Activated CD4-positive, alpha-beta T cell treated with anti-CD3 and anti-CD28 coated beads for 36 hours (primary cell): Measurements from ENCODE around the gene ZXDA. TPM values are rescaled to one million over a fixed set of nuclear protein-coding genes. Genes with fewer than 3 reads are reported as not detected.
"Not testable (repeated sequence)": the region's sequence is repeated elsewhere in the genome, so short reads cannot be mapped to it uniquely, and the experiment has no call there.

Experiments
- ATAC-seq: fragments of 200-7000 bp; cut with Tn5 transposase; one replicate; pipeline ENCODE4 v1.10.0; 2021; ENCODE audit warnings: mild to moderate bottlenecking, moderate library complexity
- CTCF ChIA-PET: fragments of 350-600 bp; sonication (Branson Sonifier 250); formaldehyde crosslinking; loops from one replicate; lab custom pipeline; 2021; ENCODE audit warnings: antibody characterized with exemption; lab: Charles Lee
- POLR2A ChIA-PET: fragments of 350-600 bp; sonication (Branson Sonifier 250); formaldehyde crosslinking; loops from one replicate; lab custom pipeline; 2021; ENCODE audit warnings: antibody characterized with exemption, inconsistent platforms; lab: Charles Lee
- DNase-seq: peaks from one replicate; pipeline ENCODE4 v3.0.0-alpha.2; 2020
- H3K27ac Mint-ChIP-seq: one replicate; pipeline ENCODE4 v1.8.0; 2021; ENCODE audit warnings: mixed read lengths
- H3K27me3 Mint-ChIP-seq: one replicate; pipeline ENCODE4 v1.8.0; 2021; ENCODE audit warnings: mixed read lengths
- H3K36me3 Mint-ChIP-seq: one replicate; pipeline ENCODE4 v1.8.0; 2021; ENCODE audit warnings: low read depth, mixed read lengths
- H3K4me1 Mint-ChIP-seq: one replicate; pipeline ENCODE4 v1.8.0; 2021; ENCODE audit warnings: mixed read lengths
- H3K4me3 Mint-ChIP-seq: one replicate; pipeline ENCODE4 v1.8.0; 2021; ENCODE audit warnings: mild to moderate bottlenecking, moderate library complexity, mixed read lengths
- H3K9me3 Mint-ChIP-seq: one replicate; pipeline ENCODE4 v1.8.0; 2021; ENCODE audit warnings: low read depth, mixed read lengths
- intact Hi-C, 2 experiments: fragments of 100-400 bp; cut with DNase I in 1 of 2; cut with micrococcal nuclease in 1 of 2; formaldehyde crosslinking; loops; one replicate each; pipeline versions ENCODE4 v1.14.2 to v1.15.1; 2022 to 2024; cut with DNase I, micrococcal nuclease
- total RNA-seq, 2 experiments: library from RNA; stranded (reverse); gene quantifications; one replicate each; pipeline ENCODE4 v1.2.3, GENCODE V29; 2021

The ZXDA gene
- 1 to 10 TPM; 2.5 to 3.0 TPM for total RNA-seq

- H3K9me3 Mint-ChIP-seq, POLR2A ChIA-PET, H3K27me3 Mint-ChIP-seq, CTCF ChIA-PET: not testable (repeated sequence)
- DNase-seq, result peak; percentile 16
- Mint-ChIP-seq H3K36me3 (peaks cover 24% of the 10 kb centered on the region), H3K4me1 (peaks cover 20% of the 10 kb centered on the region), H3K27ac (peak within 1 kb of the TSS; percentile 97), H3K4me3 (peak within 1 kb of the TSS; percentile 77)
- intact Hi-C loops, result loop anchor here in 1 of 2 experiments (1.0 to 5.0 kb wide), 3 partner anchors 318 to 1098 kb away; partner anchors contain the start of genes FAAH2 and ZXDB
- ATAC-seq, result peak; percentile 62
Observed at GRCh38 chrX:57910287-57910912, at the start of gene ZXDA. ZXDA (minus strand) TSS chrX:57910458; CDS start chrX:57910420, 38 bp downstream.

- Mint-ChIP-seq H3K36me3 (no peaks in the 10 kb centered on the region), H3K9me3 (no peaks in the 10 kb centered on the region), H3K4me1 (no peaks in the 10 kb centered on the region), H3K27me3 (no peaks in the 10 kb centered on the region), H3K27ac (no peak overlapping the region), H3K4me3 (no peak overlapping the region)
- DNase-seq, result no peak
- intact Hi-C loops, result loop anchor here in 1 of 2 experiments (10.0 kb wide), 1 partner anchor 57 kb away; no protein-coding TSS in a partner anchor
- no peak for ATAC-seq
- POLR2A ChIA-PET, result no interaction called here
- CTCF ChIA-PET, result no interaction called here
Observed at GRCh38 chrX:57952320-57952678, 42.0 kb upstream of the ZXDA start.

- ATAC-seq (no peak), DNase-seq (no peak)
- Mint-ChIP-seq H3K9me3 (no peaks in the 10 kb centered on the region), H3K4me3 (no peak overlapping the region), H3K27me3 (no peaks in the 10 kb centered on the region), H3K4me1 (no peaks in the 10 kb centered on the region), H3K27ac (no peak overlapping the region), H3K36me3 (no peaks in the 10 kb centered on the region)
- intact Hi-C loops, result loop anchor here in 1 of 2 experiments (10.0 kb wide), 1 partner anchor 57 kb away; no protein-coding TSS in a partner anchor
- ChIA-PET CTCF (no interaction called here), POLR2A (no interaction called here)
Observed at GRCh38 chrX:57951666-57952319, 41.5 kb upstream of the ZXDA start.

- no peaks in the 10 kb centered on the region for H3K27me3 Mint-ChIP-seq
- ATAC-seq, result no peak
- ChIA-PET CTCF (no interaction called here), POLR2A (no interaction called here)
- intact Hi-C loops, result loop anchor here in 1 of 2 experiments (10.0 kb wide), 1 partner anchor 359 kb away; no protein-coding TSS in a partner anchor
- no peak for DNase-seq
- no peak overlapping the region for H3K4me3 Mint-ChIP-seq
- H3K27ac Mint-ChIP-seq, result no peak overlapping the region
- H3K4me1 Mint-ChIP-seq, result peaks cover 4% of the 10 kb centered on the region
- H3K9me3 Mint-ChIP-seq, result no peaks in the 10 kb centered on the region
- no peaks in the 10 kb centered on the region for H3K36me3 Mint-ChIP-seq
Observed at GRCh38 chrX:57933321-57933720, 23.1 kb upstream of the ZXDA start.

- intact Hi-C loops, result loop anchor here in 1 of 2 experiments (10.0 kb wide), 1 partner anchor 357 kb away; no protein-coding TSS in a partner anchor
- ATAC-seq, result no peak
- no peak for DNase-seq
- H3K27me3 Mint-ChIP-seq, result no peaks in the 10 kb centered on the region
- H3K36me3 Mint-ChIP-seq, result no peaks in the 10 kb centered on the region
- ChIA-PET CTCF (interaction anchor here (1.1 to 1.7 kb wide), 2 partner anchors 95 to 110 kb away, joined by 3 to 4 read pairs; no protein-coding TSS in a partner anchor), POLR2A (no interaction called here)
- H3K9me3 Mint-ChIP-seq, result no peaks in the 10 kb centered on the region
- no peak overlapping the region for H3K4me3 Mint-ChIP-seq
- H3K4me1 Mint-ChIP-seq, result peaks cover 4% of the 10 kb centered on the region
- no peak overlapping the region for H3K27ac Mint-ChIP-seq
Observed at GRCh38 chrX:57932266-57932665, 22.0 kb upstream of the ZXDA start.

GRCh38 chrX:57930051-57930450, 19.8 kb upstream of the ZXDA start:
- Mint-ChIP-seq H3K36me3 (no peaks in the 10 kb centered on the region), H3K4me3 (no peak overlapping the region), H3K4me1 (peaks cover 4% of the 10 kb centered on the region), H3K27me3 (no peaks in the 10 kb centered on the region), H3K9me3 (no peaks in the 10 kb centered on the region), H3K27ac (no peak overlapping the region)
- ChIA-PET POLR2A (no interaction called here), CTCF (no interaction called here)
- intact Hi-C loops, result loop anchor here in 1 of 2 experiments (2.0 to 10.0 kb wide), 2 partner anchors 107 to 355 kb away; no protein-coding TSS in a partner anchor
- DNase-seq (no peak), ATAC-seq (peak; percentile 69)

GRCh38 chrX:57929373-57929772, 19.1 kb upstream of the ZXDA start:
- no peaks in the 10 kb centered on the region for H3K36me3 Mint-ChIP-seq
- no peaks in the 10 kb centered on the region for H3K27me3 Mint-ChIP-seq
- intact Hi-C loops, result no loop called here
- ChIA-PET POLR2A (no interaction called here), CTCF (no interaction called here)
- H3K27ac Mint-ChIP-seq, result no peak overlapping the region
- DNase-seq (no peak), ATAC-seq (no peak)
- peaks cover 4% of the 10 kb centered on the region for H3K4me1 Mint-ChIP-seq
- H3K9me3 Mint-ChIP-seq, result no peaks in the 10 kb centered on the region
- H3K4me3 Mint-ChIP-seq, result no peak overlapping the region

GRCh38 chrX:57925806-57926205, 15.5 kb upstream of the ZXDA start:
- no peak overlapping the region for H3K4me3 Mint-ChIP-seq
- H3K27me3 Mint-ChIP-seq, result no peaks in the 10 kb centered on the region
- intact Hi-C loops, result no loop called here
- no peak overlapping the region for H3K27ac Mint-ChIP-seq
- POLR2A ChIA-PET, result no interaction called here
- H3K9me3 Mint-ChIP-seq, result no peaks in the 10 kb centered on the region
- CTCF ChIA-PET, result no interaction called here
- peaks cover 4% of the 10 kb centered on the region for H3K4me1 Mint-ChIP-seq
- H3K36me3 Mint-ChIP-seq, result no peaks in the 10 kb centered on the region
- ATAC-seq (peak; percentile 55), DNase-seq (no peak)

GRCh38 chrX:57918750-57919436, 8.6 kb upstream of the ZXDA start:
- Mint-ChIP-seq H3K4me3 (no peak overlapping the region), H3K27me3 (no peaks in the 10 kb centered on the region), H3K36me3 (no peaks in the 10 kb centered on the region), H3K9me3 (no peaks in the 10 kb centered on the region), H3K4me1 (no peaks in the 10 kb centered on the region), H3K27ac (no peak overlapping the region)
- DNase-seq, result peak; percentile 34
- ChIA-PET POLR2A (no interaction called here), CTCF (interaction anchor here (0.9 to 1.2 kb wide), 2 partner anchors 96 to 1154 kb away, joined by 3 read pairs; no protein-coding TSS in a partner anchor)
- intact Hi-C loops, result loop anchor here (1.0 to 2.0 kb wide), 2 partner anchors 98 to 326 kb away; partner anchors contain the start of gene ZXDB (in 1 of the 2)
- peak; percentile 39 for ATAC-seq

GRCh38 chrX:57915680-57916079, 5.4 kb upstream of the ZXDA start:
- no peaks in the 10 kb centered on the region for H3K27me3 Mint-ChIP-seq
- peaks cover 6% of the 10 kb centered on the region for H3K4me1 Mint-ChIP-seq
- no peak overlapping the region for H3K27ac Mint-ChIP-seq
- CTCF ChIA-PET, result interaction anchor here (0.9 kb wide), 1 partner anchor 94 kb away, joined by 3 read pairs; no protein-coding TSS in a partner anchor
- no peaks in the 10 kb centered on the region for H3K36me3 Mint-ChIP-seq
- H3K4me3 Mint-ChIP-seq, result no peak overlapping the region
- DNase-seq (no peak), ATAC-seq (no peak)
- POLR2A ChIA-PET, result no interaction called here
- H3K9me3 Mint-ChIP-seq, result no peaks in the 10 kb centered on the region
- intact Hi-C loops, result no loop called here

- H3K9me3 Mint-ChIP-seq, H3K27me3 Mint-ChIP-seq, CTCF ChIA-PET, H3K27ac Mint-ChIP-seq, POLR2A ChIA-PET: not testable (repeated sequence)
- Mint-ChIP-seq H3K4me3 (peak overlapping the region; percentile 32), H3K36me3 (peaks cover 29% of the 10 kb centered on the region), H3K4me1 (peaks cover 25% of the 10 kb centered on the region)
- ATAC-seq (peak; percentile 76), DNase-seq (peak; percentile 20)
- intact Hi-C loops, result loop anchor here in 1 of 2 experiments (1.0 to 5.0 kb wide), 3 partner anchors 317 to 1097 kb away; partner anchors contain the start of genes FAAH2 and ZXDB
Observed at GRCh38 chrX:57909595-57910286, 517 bp downstream of the ZXDA start.
